ENCODE data around the gene PODXL. TPM values are rescaled to one million over a fixed set of nuclear protein-coding genes. Genes with fewer than 3 reads are reported as not detected.

PODXL gene
- total RNA-seq (100 to 1,000 TPM in 1 of 5 donors, 10 to 100 TPM in 3, 1 to 10 TPM in 1; 4.7 to 241 (median 30.4) TPM), polyA plus RNA-seq (1 to 10 TPM; 2.9 to 3.8 (median 3.5) TPM)
- long read RNA-seq, donor 1, partial matches to known transcripts, result 0 of 1 reads
- long read RNA-seq, donor 1, other reads (novel, unspliced or antisense), result 0 of 1 reads
- long read RNA-seq, donor 2, result 0 reads
- long read RNA-seq, donor 3, partial matches to known transcripts, result 0 of 3 reads
- long read RNA-seq, donor 3, other reads (novel, unspliced or antisense), result 0 of 3 reads
- long read RNA-seq, donor 4, result 0 reads
- long read RNA-seq, donor 5, partial matches to known transcripts, result 5 of 8 reads
- long read RNA-seq, donor 5, other reads (novel, unspliced or antisense), result 0 of 8 reads
- long read RNA-seq, donor 6, transcript PODXL-201 (8 exons, 2,011 nt), result major isoform, 5 of 11 reads
- long read RNA-seq, donor 6, partial matches to known transcripts, result 5 of 11 reads
- long read RNA-seq, donor 6, other reads (novel, unspliced or antisense), result 0 of 11 reads
- long read RNA-seq, donor 7, partial matches to known transcripts, result 7 of 9 reads
- long read RNA-seq, donor 7, other reads (novel, unspliced or antisense), result 0 of 9 reads
- long read RNA-seq, donor 8, partial matches to known transcripts, result 0 of 1 reads
- long read RNA-seq, donor 8, other reads (novel, unspliced or antisense), result 0 of 1 reads
- long read RNA-seq, donor 9, partial matches to known transcripts, result 0 of 1 reads
- long read RNA-seq, donor 9, other reads (novel, unspliced or antisense), result 0 of 1 reads
- long read RNA-seq, donor 10, result 0 reads

- Histone ChIP-seq H3K27me3 (peaks cover 0 to 34% (median 0%) of the 10 kb centered on the region in 3 donors), H3K9me3 (no peaks in the 10 kb centered on the region), H3K36me3 (no peaks in the 10 kb centered on the region), H3K27ac (peak within 1 kb of the TSS; percentile 66 to 79 (median 70)), H3K4me1 (peaks cover 23 to 34% (median 29%) of the 10 kb centered on the region in 4 donors), H3K4me3 (peak within 1 kb of the TSS; percentile 63 to 76 (median 68))
- WGBS, 5 donors, result 0 to 3% (median 0%) methylated on average over 16 to 107 of the region's 112 CpGs
- peak; percentile 73 to 91 for DNase-seq
- intact Hi-C loops (cut with DNase I; ENCODE audit: low total_unique reads), result no loop called here
- peak in 2 of 3 donors; percentile 27 to 60 for TF ChIP-seq POLR2AphosphoS5 (IDR thresholded peaks at IDR 0.05)
- TF ChIP-seq POLR2A (IDR thresholded peaks at IDR 0.05), result no peak
Observed at GRCh38 chr7:131556053-131556908, at the start of gene PODXL. Gene PODXL, minus strand, starts transcription at chr7:131556628. Its CDS starts 269 bp downstream, at chr7:131556359.

- Histone ChIP-seq H3K9me3 (no peaks in the 10 kb centered on the region), H3K4me1 (no peaks in the 10 kb centered on the region), H3K4me3 (no peak overlapping the region), H3K27ac (no peak overlapping the region), H3K36me3 (no peaks in the 10 kb centered on the region), H3K27me3 (peaks cover 0 to 36% (median 0%) of the 10 kb centered on the region in 3 donors)
- intact Hi-C loops (cut with DNase I; ENCODE audit: low total_unique reads), result no loop called here
- DNase-seq, result no peak
- WGBS, 5 donors, result 43 to 60% (median 54%) methylated on average over 9 of the region's 9 CpGs
- TF ChIP-seq POLR2AphosphoS5 (IDR thresholded peaks at IDR 0.05) (no peak), POLR2A (IDR thresholded peaks at IDR 0.05) (no peak), EP300 (IDR thresholded peaks at IDR 0.05) (no peak), CTCF (IDR thresholded peaks at IDR 0.05) (no peak)
Observed at GRCh38 chr7:131605280-131605878, 49.0 kb upstream of the PODXL start.

- Histone ChIP-seq H3K4me3 (no peak overlapping the region), H3K4me1 (no peaks in the 10 kb centered on the region), H3K27me3 (peaks cover 0 to 36% (median 0%) of the 10 kb centered on the region in 3 donors), H3K27ac (no peak overlapping the region), H3K9me3 (no peaks in the 10 kb centered on the region), H3K36me3 (no peaks in the 10 kb centered on the region)
- WGBS, 5 donors, result 60 to 72% (median 69%) methylated on average over 7 of the region's 7 CpGs
- intact Hi-C loops (cut with DNase I; ENCODE audit: low total_unique reads), result no loop called here
- TF ChIP-seq CTCF (IDR thresholded peaks at IDR 0.05) (no peak), EP300 (IDR thresholded peaks at IDR 0.05) (no peak), POLR2AphosphoS5 (IDR thresholded peaks at IDR 0.05) (no peak), POLR2A (IDR thresholded peaks at IDR 0.05) (no peak)
- DNase-seq, result no peak
Observed at GRCh38 chr7:131604841-131605279, 48.4 kb upstream of the PODXL start.

- intact Hi-C loops (cut with DNase I; ENCODE audit: low total_unique reads), result no loop called here
- WGBS, 5 donors, result 90 to 100% (median 92%) methylated on average over 2 of the region's 2 CpGs
- no peaks in the 10 kb centered on the region for H3K4me1 ChIP-seq
- no peak for DNase-seq
- H3K36me3 ChIP-seq, result no peaks in the 10 kb centered on the region
- H3K27me3 ChIP-seq, result peaks cover 0 to 36% (median 0%) of the 10 kb centered on the region in 3 donors
- H3K9me3 ChIP-seq, result no peaks in the 10 kb centered on the region
- H3K4me3 ChIP-seq, result no peak overlapping the region
- TF ChIP-seq CTCF (IDR thresholded peaks at IDR 0.05) (no peak), EP300 (IDR thresholded peaks at IDR 0.05) (no peak), POLR2AphosphoS5 (IDR thresholded peaks at IDR 0.05) (no peak), POLR2A (IDR thresholded peaks at IDR 0.05) (no peak)
- no peak overlapping the region for H3K27ac ChIP-seq
Observed at GRCh38 chr7:131603932-131604331, 47.5 kb upstream of the PODXL start.
